Liver (tissue), 3 donors: ENCODE results near the gene PRCD.

Experiments used
- CTCF ChIP-seq: fragments of 150-350 bp; IDR thresholded peaks from 2 replicates; pipeline ENCODE4 v1.5.1; 2017; ENCODE audit warnings: improper control_type of control experiment, low read depth, low read length; ENCODE audit not compliant: missing input control
- MAX ChIP-seq: IDR thresholded peaks from 2 replicates; pipeline ENCODE4 v1.6.1; 2016; ENCODE audit warnings: antibody characterized with exemption
- RAD21 ChIP-seq, 2 donors: IDR thresholded peaks; 2 replicates each; pipeline ENCODE4 v1.6.1; 2016; ENCODE audit warnings: antibody characterized with exemption in 2 of 2, mild to moderate bottlenecking in 2 of 2
- SP1 ChIP-seq: IDR thresholded peaks from 2 replicates; pipeline ENCODE4 v1.6.1; 2018; ENCODE audit warnings: antibody characterized with exemption, mild to moderate bottlenecking
- donor health status: healthy.
- donor health status: healthy.

- TF ChIP-seq RAD21 (IDR thresholded peaks at IDR 0.05): no peak
- no peak for TF ChIP-seq CTCF
- no peak for TF ChIP-seq SP1
- no peak for TF ChIP-seq MAX
Observed at GRCh38 chr17:76546556-76547182, 6.8 kb downstream of the PRCD start.
